Dendritic cell treated with granulocyte-macrophage colony-stimulating factor and Interleukin-4, amounts not matched to agents 40 ng/mL and 50 ng/mL, for 4 days (primary cell): ENCODE data around the gene SLC35B2.

ENCODE experiments used
- H3K27ac Mint-ChIP-seq: one replicate; pipeline ENCODE4 v1.8.0; 2022; ENCODE audit warnings: mild to moderate bottlenecking, mixed read lengths
- H3K27me3 Mint-ChIP-seq: one replicate; pipeline ENCODE4 v1.8.0; 2022; ENCODE audit warnings: mild to moderate bottlenecking, mixed read lengths
- H3K36me3 Mint-ChIP-seq: one replicate; pipeline ENCODE4 v1.8.0; 2022; ENCODE audit warnings: low read depth, mixed read lengths
- H3K4me1 Mint-ChIP-seq: one replicate; pipeline ENCODE4 v1.8.0; 2022; ENCODE audit warnings: low read depth, mixed read lengths
- H3K4me3 Mint-ChIP-seq: one replicate; pipeline ENCODE4 v1.8.0; 2022; ENCODE audit warnings: mild to moderate bottlenecking, moderate library complexity, mixed read lengths
- H3K9me3 Mint-ChIP-seq: one replicate; pipeline ENCODE4 v1.8.0; 2022; ENCODE audit warnings: mixed read lengths
- intact Hi-C: fragments of 100-400 bp; cut with micrococcal nuclease; formaldehyde crosslinking; loops from one replicate; pipeline ENCODE4 v1.15.0; 2022

The SLC35B2 gene

DNA sequence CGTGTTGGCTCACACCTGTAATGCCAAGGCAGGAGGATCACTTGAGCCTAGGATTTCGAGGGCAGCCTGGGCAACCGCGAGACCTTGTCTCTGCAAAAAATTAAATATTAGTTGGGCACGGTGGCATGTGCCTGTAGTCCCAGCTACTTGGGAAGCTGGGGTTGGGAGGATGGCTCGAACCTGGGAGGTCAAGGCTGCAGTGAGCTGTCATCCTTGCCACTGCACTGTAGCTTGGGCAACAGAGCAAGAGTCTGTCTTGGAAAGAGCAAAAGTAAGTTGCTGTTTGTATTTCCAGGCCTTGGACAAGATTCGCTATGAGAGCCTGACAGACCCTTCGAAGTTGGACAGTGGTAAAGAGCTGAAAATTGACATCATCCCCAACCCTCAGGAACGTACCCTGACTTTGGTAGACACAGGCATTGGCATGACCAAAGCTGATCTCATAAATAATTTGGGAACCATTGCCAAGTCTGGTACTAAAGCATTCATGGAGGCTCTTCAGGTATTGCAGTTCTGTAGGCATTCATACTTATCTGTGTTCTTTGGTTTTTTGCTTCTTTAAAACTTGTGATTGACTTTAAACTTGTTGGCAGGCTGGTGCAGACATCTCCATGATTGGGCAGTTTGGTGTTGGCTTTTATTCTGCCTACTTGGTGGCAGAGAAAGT is 8.1 kb downstream of the SLC35B2 start:
- no peak overlapping the region for H3K27ac Mint-ChIP-seq
- H3K27me3 Mint-ChIP-seq: no peaks in the 10 kb centered on the region
- H3K4me3 Mint-ChIP-seq: peak overlapping the region; percentile 97
- no peaks in the 10 kb centered on the region for H3K9me3 Mint-ChIP-seq
- peaks cover 64% of the 10 kb centered on the region for H3K4me1 Mint-ChIP-seq
- H3K36me3 Mint-ChIP-seq: peaks cover 81% of the 10 kb centered on the region
- intact Hi-C loops: no loop called here

DNA sequence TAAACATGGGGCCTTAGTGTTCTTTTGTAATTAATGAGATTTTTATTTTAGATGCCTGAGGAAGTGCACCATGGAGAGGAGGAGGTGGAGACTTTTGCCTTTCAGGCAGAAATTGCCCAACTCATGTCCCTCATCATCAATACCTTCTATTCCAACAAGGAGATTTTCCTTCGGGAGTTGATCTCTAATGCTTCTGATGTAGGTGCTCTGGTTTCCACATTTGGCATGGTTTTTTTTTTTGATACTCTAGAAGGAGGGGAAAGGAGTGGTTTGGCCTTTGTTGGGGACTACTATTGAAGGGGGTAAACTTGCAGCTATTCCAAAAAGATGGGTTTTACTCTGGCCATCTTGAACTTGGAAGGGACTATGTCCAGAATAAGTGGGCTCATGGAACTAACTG is 8.7 kb downstream of the SLC35B2 start:
- Mint-ChIP-seq H3K9me3 (no peaks in the 10 kb centered on the region), H3K27me3 (peaks cover 3% of the 10 kb centered on the region), H3K4me3 (peak overlapping the region; percentile 97), H3K36me3 (peaks cover 75% of the 10 kb centered on the region), H3K27ac (peak overlapping the region; percentile 92), H3K4me1 (peaks cover 65% of the 10 kb centered on the region)
- intact Hi-C loops: no loop called here

DNA sequence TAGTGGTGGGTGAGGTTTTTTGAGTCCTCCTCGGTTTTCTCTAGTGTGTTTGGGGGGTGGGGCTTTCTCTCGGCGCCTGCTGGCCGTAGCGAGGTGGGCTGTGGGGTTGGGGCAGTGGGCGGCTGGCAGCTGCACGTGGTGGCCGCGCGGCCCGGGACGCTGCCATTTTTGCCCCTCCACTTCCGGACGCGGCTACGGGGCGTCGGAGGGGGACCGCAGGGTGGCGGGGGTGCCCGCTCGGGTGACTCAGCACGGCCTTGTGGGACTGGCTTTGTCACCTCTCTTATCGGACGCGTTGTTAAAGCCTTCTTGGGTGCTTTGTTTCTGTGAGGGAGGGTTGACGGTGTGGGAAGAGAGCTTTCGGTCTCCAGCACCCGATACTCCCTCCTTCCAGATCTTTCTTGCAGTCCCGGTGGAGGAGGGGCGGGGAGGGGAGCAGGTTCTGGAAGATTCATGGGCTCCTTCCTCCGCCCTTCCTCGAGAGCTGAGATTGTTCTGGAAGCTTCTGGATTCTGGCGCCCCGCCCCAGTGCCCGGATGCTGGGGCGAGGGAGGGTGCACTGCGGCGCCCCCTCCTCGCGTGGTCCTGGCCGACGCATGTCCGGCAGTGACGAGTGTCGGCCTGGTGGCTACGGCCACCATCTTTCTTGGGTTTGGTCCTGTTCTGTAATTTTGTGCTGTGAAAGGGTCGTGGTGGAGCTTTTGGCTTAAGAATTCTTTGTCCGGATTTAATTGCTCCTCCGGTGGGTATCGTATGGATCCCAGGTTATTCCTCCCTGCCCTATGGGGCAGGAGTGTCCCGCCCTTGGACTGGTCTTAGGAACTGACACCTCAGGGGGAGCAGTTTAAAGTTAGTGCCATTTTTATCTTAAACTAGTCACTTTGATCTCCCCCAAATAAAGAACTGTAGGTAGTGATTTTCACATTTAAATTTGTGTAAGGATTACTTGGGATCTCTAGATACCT is 9.7 kb downstream of the SLC35B2 start:
- peaks cover 65% of the 10 kb centered on the region for H3K36me3 Mint-ChIP-seq
- peaks cover 55% of the 10 kb centered on the region for H3K4me1 Mint-ChIP-seq
- peak overlapping the region; percentile 97 for H3K4me3 Mint-ChIP-seq

DNA sequence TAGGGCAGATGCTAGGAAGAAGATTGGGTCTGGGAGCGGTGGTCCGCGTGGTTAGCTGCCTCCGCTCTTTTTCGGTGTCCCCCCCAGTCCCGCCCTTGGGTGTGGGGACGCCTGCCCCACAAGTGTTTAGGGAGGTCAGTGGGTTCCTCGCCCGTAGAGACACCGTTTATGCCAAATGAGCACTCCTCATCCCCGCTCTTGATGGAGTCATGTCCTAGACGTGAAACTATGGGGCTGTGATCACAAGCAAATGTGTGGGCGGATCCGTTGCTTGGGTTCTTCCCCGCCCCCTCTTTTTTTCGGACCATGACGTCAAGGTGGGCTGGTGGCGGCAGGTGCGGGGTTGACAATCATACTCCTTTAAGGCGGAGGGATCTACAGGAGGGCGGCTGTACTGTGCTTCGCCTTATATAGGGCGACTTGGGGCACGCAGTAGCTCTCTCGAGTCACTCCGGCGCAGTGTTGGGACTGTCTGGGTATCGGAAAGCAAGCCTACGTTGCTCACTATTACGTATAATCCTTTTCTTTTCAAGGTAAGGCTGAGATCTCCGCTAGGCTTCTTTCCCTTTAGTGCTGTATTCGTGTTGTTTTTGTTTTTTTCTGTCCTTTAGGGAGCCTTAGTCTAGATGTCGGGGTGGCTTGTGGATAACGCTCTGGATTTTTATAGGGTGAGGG is 10.5 kb downstream of the SLC35B2 start, which contains the start of gene HSP90AB1:
TSS of gene HSP90AB1 (plus strand) at position 439 of the 675 bp plus-strand sequence. CDS start 1,529 bp downstream, outside the sequence.
- H3K9me3 Mint-ChIP-seq: no peaks in the 10 kb centered on the region
- H3K4me1 Mint-ChIP-seq: peaks cover 47% of the 10 kb centered on the region
- H3K27ac Mint-ChIP-seq: peak within 1 kb of the TSS; percentile 92
- intact Hi-C loops: no loop called here
- H3K36me3 Mint-ChIP-seq: peaks cover 57% of the 10 kb centered on the region
- peaks cover 5% of the 10 kb centered on the region for H3K27me3 Mint-ChIP-seq
- peak within 1 kb of the TSS; percentile 97 for H3K4me3 Mint-ChIP-seq

More for the DNA sequence above, 9.7 kb downstream of the SLC35B2 start:
- H3K27me3 Mint-ChIP-seq: peaks cover 3% of the 10 kb centered on the region
- H3K27ac Mint-ChIP-seq: peak overlapping the region; percentile 92
- H3K9me3 Mint-ChIP-seq: no peaks in the 10 kb centered on the region
- intact Hi-C loops: no loop called here

DNA sequence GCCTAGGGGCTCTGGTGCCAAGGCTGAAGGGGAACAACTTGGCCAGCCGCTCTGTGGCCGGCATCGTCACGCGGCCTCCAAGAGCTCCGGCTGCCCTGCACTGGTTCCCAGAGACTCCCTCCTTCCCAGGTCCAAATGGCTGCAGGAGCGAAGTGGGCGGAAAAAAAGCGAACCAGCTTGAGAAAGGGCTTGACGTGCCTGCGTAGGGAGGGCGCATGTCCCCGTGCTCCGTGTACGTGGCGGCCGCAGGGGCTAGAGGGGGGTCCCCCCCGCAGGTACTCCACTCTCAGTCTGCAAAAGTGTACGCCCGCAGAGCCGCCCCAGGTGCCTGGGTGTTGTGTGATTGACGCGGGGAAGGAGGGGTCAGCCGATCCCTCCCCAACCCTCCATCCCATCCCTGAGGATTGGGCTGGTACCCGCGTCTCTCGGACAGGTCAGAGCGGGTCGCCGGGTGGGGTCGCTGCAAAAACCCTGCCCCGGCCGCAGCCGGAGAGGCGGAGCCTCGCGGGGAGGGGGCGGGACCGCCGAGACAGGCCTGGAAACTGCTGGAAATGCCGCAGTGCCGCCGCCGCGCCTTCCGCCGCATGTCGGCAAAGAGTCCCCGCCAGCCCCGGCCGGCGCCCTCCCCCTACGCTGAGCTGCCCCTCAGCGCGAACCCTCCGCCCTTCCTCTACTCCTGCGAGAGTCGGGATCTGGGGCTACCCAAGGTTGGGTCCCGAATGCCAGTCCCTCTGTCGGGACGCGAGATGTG is 11.2 kb downstream of the SLC35B2 start:
- peaks cover 44% of the 10 kb centered on the region for H3K4me1 Mint-ChIP-seq
- peaks cover 50% of the 10 kb centered on the region for H3K36me3 Mint-ChIP-seq
- peak overlapping the region; percentile 92 for H3K27ac Mint-ChIP-seq
- H3K27me3 Mint-ChIP-seq: peaks cover 8% of the 10 kb centered on the region
- peak overlapping the region; percentile 97 for H3K4me3 Mint-ChIP-seq
- intact Hi-C loops: no loop called here
- H3K9me3 Mint-ChIP-seq: no peaks in the 10 kb centered on the region

DNA sequence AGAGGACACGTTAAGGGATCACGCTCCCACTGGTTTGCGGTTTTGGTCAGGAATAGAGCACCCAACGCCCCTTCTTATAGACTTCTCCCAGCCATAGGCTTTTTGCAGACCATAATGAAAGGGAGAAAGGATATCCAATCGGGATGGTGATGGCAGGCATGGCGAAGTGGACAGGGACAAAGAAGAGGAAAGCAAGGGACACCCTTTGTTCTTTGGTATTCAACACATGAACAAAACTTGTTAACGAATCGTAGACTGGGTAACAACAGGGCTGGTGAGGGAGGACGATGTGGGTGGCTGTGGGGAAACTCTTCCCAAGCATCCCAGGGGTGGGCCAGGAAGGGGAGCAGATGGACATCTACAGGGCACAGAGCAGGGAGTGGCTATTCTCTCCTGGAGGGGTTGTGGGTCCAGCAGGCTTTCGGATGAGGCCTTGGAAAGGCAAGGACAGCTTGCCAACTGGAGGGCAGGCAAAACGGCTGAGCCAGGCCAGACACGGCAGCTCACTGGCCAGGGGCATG is 11.9 kb downstream of the SLC35B2 start:
- H3K4me3 Mint-ChIP-seq: peak overlapping the region; percentile 97
- peaks cover 43% of the 10 kb centered on the region for H3K4me1 Mint-ChIP-seq
- H3K27me3 Mint-ChIP-seq: peaks cover 8% of the 10 kb centered on the region
- H3K27ac Mint-ChIP-seq: peak overlapping the region; percentile 92
- intact Hi-C loops: no loop called here
- peaks cover 43% of the 10 kb centered on the region for H3K36me3 Mint-ChIP-seq
- no peaks in the 10 kb centered on the region for H3K9me3 Mint-ChIP-seq

DNA sequence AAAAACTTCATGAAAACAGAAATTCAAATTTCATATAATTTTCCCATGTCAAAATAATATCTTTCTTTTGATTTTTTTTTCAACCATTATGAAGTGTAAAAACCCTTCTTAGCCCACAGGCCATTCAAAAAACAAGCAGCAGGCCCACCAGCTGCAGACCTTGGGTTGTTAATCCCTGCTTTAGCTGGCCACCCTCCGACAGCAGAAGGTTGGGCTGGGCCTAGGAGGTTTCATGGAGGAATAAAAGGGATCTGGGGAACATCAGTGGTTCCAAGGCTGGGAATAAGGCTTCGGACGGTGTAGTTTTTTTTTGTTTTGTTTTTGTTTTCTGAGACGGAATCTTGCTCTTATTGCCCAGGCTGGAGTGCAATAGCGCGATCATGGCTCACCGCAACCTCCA is 14.0 kb downstream of the SLC35B2 start:
- H3K4me3 Mint-ChIP-seq: no peak overlapping the region
- intact Hi-C loops: no loop called here
- peaks cover 22% of the 10 kb centered on the region for H3K36me3 Mint-ChIP-seq
- peaks cover 27% of the 10 kb centered on the region for H3K4me1 Mint-ChIP-seq
- H3K27ac Mint-ChIP-seq: no peak overlapping the region
- peaks cover 8% of the 10 kb centered on the region for H3K27me3 Mint-ChIP-seq
- H3K9me3 Mint-ChIP-seq: no peaks in the 10 kb centered on the region

DNA sequence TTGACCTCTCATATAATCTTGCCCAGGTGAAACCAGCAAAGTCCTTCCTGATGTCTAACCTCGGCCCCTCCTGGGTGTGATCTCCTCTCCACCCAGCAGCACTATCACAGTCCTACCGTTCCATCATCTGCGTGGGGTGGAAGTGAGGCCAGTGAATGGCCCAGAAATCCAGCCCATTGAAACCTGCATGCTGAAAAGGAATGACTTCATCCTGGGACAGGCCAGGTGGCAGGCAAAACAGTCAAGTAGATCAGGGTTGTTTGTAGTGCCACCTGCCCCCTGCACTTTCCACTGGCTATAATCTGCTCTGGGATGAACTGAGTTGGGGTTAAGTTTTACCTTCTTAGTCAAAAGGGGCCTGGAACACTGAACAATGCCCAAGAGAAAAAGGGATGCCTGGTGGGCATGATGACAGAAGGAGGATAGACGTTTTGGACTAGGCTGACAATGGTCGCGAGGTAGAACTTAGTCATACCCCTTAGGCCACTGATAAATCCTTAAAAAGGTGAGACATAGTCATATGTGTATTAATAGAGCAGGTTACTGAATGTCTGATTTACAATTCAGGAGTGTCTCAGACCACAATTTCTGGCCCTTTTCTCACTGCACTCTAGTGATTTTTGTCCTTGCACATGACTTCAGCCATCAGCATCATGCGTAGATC is 18.5 kb downstream of the SLC35B2 start:
- Mint-ChIP-seq H3K36me3 (no peaks in the 10 kb centered on the region), H3K27ac (peak overlapping the region; percentile 98), H3K4me1 (peaks cover 38% of the 10 kb centered on the region), H3K9me3 (no peaks in the 10 kb centered on the region), H3K4me3 (peak overlapping the region; percentile 20), H3K27me3 (peaks cover 6% of the 10 kb centered on the region)
- intact Hi-C loops: loop anchor here (1.0 kb wide), 1 partner anchor 67 kb away; no protein-coding TSS in a partner anchor

DNA sequence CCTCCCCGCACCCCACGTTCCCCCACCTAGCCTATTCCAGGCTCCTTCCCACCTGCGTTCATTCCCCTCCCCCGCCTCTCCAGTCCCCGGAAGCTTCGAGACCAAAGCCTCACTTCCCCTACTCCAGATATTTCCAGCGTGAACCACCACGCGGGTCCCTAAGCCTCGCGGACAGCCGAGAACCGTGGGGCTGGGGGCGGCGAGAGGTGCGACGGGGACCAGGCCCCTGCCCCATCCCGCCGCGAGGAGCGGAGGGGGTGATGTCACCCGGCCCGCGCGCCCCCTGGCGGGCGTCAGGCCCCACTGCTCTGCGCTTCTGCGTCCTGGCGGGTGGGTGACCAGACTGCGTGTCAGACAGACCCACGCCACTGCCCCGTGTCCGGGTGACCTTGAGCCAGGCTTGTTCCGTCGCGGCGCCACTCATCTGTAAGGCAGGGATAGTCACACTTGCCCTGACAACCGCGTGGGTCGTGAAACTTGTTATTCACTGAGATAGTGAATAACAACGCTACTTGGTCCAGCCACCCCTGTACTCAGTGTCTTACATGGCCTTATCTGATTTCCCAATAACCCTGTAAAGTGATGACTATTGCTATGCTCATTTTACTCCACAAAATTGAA is 19.4 kb downstream of the SLC35B2 start:
- H3K36me3 Mint-ChIP-seq: no peaks in the 10 kb centered on the region
- peak overlapping the region; percentile 96 for H3K4me3 Mint-ChIP-seq
- intact Hi-C loops: loop anchor here (1.0 to 2.0 kb wide), 2 partner anchors 17 to 66 kb away; no protein-coding TSS in a partner anchor
- H3K27me3 Mint-ChIP-seq: peaks cover 6% of the 10 kb centered on the region
- peaks cover 46% of the 10 kb centered on the region for H3K4me1 Mint-ChIP-seq
- peak overlapping the region; percentile 98 for H3K27ac Mint-ChIP-seq
- no peaks in the 10 kb centered on the region for H3K9me3 Mint-ChIP-seq

DNA sequence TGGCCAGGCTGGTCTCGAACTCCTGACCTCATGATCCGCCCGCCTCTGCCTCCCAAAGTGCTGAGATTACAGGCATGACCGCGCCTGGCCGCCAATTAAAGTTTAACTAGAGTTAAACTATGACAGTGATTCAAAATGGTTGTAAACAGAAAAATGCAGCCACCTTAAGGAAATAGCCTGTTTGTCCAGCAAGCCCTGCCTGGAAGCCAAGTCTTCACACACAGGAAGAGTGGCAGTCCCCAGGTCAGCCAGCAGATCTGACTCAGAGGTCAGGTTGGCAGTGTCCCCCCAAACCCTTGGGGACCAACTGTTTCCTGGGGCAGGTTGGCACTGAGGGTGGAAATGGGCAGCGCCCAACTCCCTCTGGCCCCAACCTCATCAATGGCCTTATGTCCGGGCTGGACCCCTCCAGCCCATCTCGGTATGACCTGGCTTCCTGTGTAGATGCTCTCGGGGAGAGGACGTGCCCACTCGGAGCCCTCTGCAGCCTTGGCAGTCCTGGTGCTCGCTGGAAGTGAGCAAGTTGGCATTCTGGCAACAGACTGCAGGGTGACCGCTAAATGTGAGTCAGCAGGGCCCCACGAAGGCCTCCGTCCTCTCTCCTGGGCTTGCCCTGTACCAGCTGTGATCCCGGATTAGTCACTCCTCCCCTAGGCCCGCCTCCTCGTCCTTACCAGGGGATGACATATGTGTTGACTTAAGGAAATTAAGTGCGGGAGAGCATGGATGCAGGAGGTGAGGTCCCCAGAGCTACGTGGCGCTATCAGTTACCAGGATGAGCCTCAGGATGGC is 20.1 kb downstream of the SLC35B2 start:
- intact Hi-C loops: loop anchor here (2.0 kb wide), 1 partner anchor 16 kb away; no protein-coding TSS in a partner anchor
- H3K4me1 Mint-ChIP-seq: peaks cover 53% of the 10 kb centered on the region
- peaks cover 6% of the 10 kb centered on the region for H3K27me3 Mint-ChIP-seq
- peak overlapping the region; percentile 96 for H3K4me3 Mint-ChIP-seq
- peak overlapping the region; percentile 98 for H3K27ac Mint-ChIP-seq
- no peaks in the 10 kb centered on the region for H3K9me3 Mint-ChIP-seq
- H3K36me3 Mint-ChIP-seq: no peaks in the 10 kb centered on the region

DNA sequence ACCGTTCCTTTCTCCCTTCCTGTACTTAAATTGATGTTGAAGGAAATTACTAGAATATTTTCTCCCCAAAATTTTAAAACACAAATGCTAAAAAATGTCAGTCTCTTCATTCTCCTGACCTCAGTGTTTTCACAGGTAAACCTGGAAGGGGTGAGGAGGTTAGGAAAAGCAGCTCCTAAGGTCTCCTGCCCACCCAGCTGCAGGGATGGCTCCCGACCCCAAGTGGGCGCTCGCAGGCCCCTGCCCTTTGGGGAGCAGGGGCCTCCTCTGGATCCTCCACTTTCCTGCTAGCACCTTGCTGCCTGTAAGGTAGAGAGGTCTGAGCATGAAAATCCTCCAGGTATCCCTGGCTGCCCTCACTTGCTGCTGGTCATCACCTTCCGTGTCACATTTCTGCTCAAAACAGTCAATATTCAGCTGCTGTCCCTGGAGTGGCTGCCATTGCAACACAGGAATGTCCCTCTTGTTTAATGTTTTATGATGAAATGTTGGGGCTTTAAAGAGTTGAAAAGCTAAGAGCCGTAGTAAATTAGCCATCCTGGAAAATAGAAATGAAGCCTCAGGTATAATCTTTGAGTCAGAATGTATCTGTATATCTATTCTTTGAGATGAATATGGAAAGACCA is 21.3 kb downstream of the SLC35B2 start:
- Mint-ChIP-seq H3K27ac (peak overlapping the region; percentile 18), H3K4me3 (no peak overlapping the region), H3K9me3 (no peaks in the 10 kb centered on the region), H3K4me1 (peaks cover 65% of the 10 kb centered on the region), H3K36me3 (no peaks in the 10 kb centered on the region), H3K27me3 (no peaks in the 10 kb centered on the region)
- intact Hi-C loops: loop anchor here (2.0 kb wide), 1 partner anchor 15 kb away; no protein-coding TSS in a partner anchor
